HFF-Myc (cell line): ENCODE results near the gene TFAP2B.

Source experiments
- DNase-seq: peaks from one replicate; pipeline ENCODE4 v3.0.0-alpha.2; 2011; ENCODE audit warnings: low read depth; ENCODE audit errors: extremely low read depth
- H3K4me3 ChIP-seq: replicated peaks from 2 replicates; pipeline ENCODE4 v1.5.1; 2011; ENCODE audit warnings: low read depth, mild to moderate bottlenecking, control low read depth, low read length
- CTCF ChIP-seq: IDR thresholded peaks from 2 replicates; pipeline ENCODE4 v1.5.1; 2012; ENCODE audit warnings: mild to moderate bottlenecking, low read depth, low read length, control low read depth; ENCODE audit errors: missing control alignments

The TFAP2B gene

DNA sequence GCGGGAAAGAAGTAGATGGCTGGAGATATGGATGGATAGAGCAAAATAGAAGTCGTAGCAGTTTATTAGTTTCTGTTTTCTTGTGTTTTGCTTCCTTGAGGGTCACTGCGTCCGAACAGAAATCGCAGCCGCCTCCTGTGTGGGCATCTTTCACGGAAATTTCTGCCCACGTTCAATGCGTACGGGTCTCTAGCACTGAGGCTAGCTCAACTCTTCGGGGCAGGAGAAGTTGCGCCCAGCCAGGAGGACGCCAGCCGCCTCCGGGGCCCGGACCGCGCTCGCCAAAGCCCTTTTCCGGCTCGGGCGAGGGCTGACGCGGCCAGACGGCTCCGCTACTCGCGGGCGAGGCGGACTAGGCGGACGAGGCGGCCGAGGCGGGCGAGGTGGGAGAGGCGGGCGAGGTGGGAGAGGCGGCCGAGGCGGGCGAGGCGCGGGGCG lies 814 bp downstream of the TFAP2B start:
- DNase-seq = no peak
- no peak overlapping the region for H3K4me3 ChIP-seq
- no peak for TF ChIP-seq CTCF

DNA sequence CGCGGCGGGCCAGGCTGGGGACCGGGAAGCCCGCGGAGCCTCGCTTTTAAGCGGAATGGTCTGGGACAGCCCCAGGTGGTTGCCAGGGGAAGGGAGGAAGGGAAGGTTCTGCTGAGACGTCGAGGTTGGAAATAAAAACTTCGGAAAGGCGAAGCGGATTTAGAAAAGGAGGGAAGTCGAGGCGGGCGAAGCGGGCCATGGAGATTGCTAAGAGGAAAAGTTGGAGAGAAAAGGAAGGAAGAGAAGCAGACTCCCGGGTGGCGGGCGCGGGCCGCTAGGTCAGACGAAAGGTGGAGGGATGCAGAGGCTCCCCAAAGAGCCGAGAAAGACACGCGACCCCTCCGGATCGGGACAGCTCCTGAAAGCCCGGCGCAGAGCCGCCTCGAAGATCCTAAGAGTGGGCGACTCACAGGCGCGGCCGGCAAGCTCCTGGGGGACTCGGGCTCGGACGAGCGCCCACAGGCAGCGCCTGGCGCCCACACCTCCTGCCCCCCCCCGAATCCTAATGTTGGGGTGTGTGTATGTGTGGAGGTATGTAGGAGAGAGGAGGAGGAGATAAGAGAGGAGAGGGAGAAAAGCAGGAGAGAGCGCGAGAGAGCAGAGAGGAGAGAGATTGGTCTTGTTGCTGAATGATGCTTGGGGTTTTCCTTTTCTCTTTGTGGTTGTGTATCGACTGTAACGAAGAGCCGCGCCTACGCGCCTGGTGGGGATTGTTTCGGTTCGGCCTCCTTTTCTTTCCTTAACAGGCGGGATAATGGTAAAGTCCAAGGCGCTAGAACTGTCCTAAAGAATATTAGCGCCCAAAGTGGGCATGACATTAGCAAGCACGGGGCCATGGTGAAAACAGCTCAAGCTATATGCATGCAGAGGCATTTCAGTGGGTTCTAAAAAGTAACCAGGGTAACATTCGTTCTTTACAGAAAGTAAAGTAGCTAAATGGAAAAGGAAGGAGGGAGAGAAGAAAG lies 1.5 kb downstream of the TFAP2B start:
- TF ChIP-seq CTCF = no peak
- no peak for DNase-seq
- no peak overlapping the region for H3K4me3 ChIP-seq

DNA sequence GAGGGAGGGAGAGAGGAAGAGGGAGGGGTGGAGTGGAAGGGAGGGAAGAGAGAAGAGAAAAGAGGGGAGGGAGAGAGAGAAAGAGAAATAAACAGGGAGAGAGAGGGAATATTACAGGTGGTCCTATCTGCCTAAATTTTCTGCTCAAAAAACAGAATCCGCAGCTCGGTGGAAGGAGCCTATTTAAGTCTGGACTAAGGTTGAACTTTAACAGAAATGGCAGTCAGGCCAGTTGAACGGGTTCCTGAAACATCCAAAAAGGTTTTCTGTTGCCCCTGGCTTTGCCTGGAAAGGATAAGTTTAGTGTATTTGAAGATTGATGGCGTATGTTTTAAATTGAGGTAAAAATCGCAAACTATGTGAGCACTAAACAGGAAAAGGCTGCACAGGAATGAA lies 2.2 kb downstream of the TFAP2B start:
- no peak for TF ChIP-seq CTCF
- no peak for DNase-seq
- no peak overlapping the region for H3K4me3 ChIP-seq

GRCh38 chr6:50821441-50822077 lies 2.9 kb downstream of the TFAP2B start:
- no peak for TF ChIP-seq CTCF
- H3K4me3 ChIP-seq = no peak overlapping the region
- DNase-seq = no peak

DNA sequence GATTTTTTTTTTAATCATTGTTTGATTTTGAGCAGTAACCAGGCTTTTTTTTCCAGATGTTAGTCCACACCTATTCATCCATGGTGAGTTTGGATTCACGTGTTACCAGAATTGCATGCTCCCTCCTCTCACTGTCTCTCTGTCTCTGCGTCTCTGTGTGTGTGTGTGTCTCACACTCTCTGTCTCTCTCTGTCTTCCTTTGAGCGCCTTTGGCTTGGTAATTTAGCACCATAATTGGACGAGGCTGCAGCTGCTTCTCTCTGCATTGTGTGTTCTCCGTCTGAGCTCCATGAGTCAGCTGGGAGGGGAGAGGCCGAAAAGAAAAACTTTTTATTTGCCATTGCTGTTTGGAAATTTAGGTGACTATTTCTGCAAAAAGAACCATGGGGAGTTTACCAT lies 3.4 kb downstream of the TFAP2B start:
- no peak for TF ChIP-seq CTCF
- H3K4me3 ChIP-seq = no peak overlapping the region
- DNase-seq = no peak

DNA sequence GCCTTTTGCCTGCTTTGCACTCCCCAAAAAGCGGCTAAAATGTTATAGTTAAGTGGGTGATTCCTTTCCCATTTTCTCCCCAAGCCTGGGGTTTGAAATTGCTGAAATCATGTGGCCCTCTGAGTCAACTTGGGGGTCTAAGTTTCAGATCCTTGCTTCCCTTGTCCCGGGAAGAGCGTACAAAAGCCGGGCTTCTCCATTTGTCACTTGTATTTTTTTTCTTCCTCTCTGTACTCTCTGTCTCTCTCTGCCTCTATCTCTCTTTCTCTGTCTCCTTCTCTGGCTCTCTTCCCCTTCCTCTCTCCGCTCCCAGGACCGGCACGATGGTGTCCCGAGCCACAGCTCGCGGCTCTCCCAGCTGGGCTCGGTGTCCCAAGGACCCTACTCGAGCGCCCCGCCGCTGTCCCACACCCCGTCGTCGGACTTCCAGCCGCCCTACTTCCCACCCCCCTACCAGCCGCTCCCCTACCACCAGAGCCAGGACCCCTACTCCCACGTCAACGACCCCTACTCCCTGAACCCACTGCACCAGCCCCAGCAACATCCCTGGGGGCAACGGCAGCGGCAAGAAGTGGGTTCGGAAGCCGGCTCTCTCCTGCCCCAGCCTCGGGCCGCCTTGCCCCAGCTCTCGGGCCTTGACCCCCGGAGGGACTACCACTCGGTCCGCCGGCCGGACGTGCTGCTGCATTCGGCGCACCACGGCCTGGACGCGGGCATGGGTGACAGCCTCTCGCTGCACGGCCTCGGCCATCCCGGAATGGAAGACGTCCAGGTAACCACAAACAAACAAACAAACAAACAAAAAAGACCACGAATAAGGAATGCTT lies 4.6 kb downstream of the TFAP2B start:
- TF ChIP-seq CTCF = no peak
- H3K4me3 ChIP-seq = no peak overlapping the region
- DNase-seq = no peak
